HG03135 (cell line): ENCODE data around the gene SPARCL1.
"Not testable (repeated sequence)": the region's sequence is repeated elsewhere in the genome, so short reads cannot be mapped to it uniquely, and the experiment has no call there.

ENCODE experiments used
- ATAC-seq: cut with Tn5 transposase; IDR thresholded peaks from one replicate; pipeline ENCODE4 v1.9.1; 2021; ENCODE audit warnings: mild to moderate bottlenecking, moderate library complexity; ENCODE audit not compliant: unreplicated experiment

SPARCL1 gene

GRCh38 chr4:87458913-87459312, 70.3 kb downstream of the SPARCL1 start:
- no peak for ATAC-seq

GRCh38 chr4:87451537-87451936, 77.6 kb downstream of the SPARCL1 start:
- ATAC-seq: no peak

- ATAC-seq: not testable (repeated sequence)
These were observed 82.8 kb downstream of the SPARCL1 start for GRCh38 chr4:87446375-87446774.

GRCh38 chr4:87445964-87446363, 83.2 kb downstream of the SPARCL1 start:
- ATAC-seq: no peak

- no peak for ATAC-seq
These were observed 84.4 kb downstream of the SPARCL1 start for GRCh38 chr4:87444741-87445140.

GRCh38 chr4:87442889-87443288, 86.3 kb downstream of the SPARCL1 start:
- ATAC-seq: no peak

- ATAC-seq: no peak
These were observed 95.8 kb downstream of the SPARCL1 start for GRCh38 chr4:87433342-87433741.

GRCh38 chr4:87430038-87430437, 99.1 kb downstream of the SPARCL1 start:
- ATAC-seq: no peak

GRCh38 chr4:87428979-87429378, 100.2 kb downstream of the SPARCL1 start:
- no peak for ATAC-seq

GRCh38 chr4:87427518-87427868, 101.7 kb downstream of the SPARCL1 start:
- ATAC-seq: no peak

- no peak for ATAC-seq
These were observed 102.2 kb downstream of the SPARCL1 start for GRCh38 chr4:87426865-87427517.

- ATAC-seq: no peak
These were observed 103.5 kb downstream of the SPARCL1 start for GRCh38 chr4:87425711-87426110.

GRCh38 chr4:87424099-87424543, 105.1 kb downstream of the SPARCL1 start:
- not testable (repeated sequence) for ATAC-seq
